H9 (cell line): ENCODE measurements around the gene IP6K3. TPM values are rescaled to one million over a fixed set of nuclear protein-coding genes. Genes with fewer than 3 reads are reported as not detected.
A peak's percentile ranks its signal among the peaks of the same experiment; 100 is the strongest.

ENCODE experiments used
- DNase-seq: peaks from one replicate; pipeline ENCODE4 v3.0.0-alpha.2; 2017
- H2AFZ ChIP-seq: one replicate; pipeline ENCODE4 v1.6.1; 2013; ENCODE audit warnings: mild to moderate bottlenecking, low read length, control low read depth, moderate library complexity
- H2AK5ac ChIP-seq: 2 replicates; pipeline ENCODE4 v1.6.1; 2013; ENCODE audit warnings: low read length, control low read depth, mixed read lengths; ENCODE audit not compliant: insufficient read length
- H2BK120ac ChIP-seq: one replicate; pipeline ENCODE4 v1.6.1; 2013; ENCODE audit warnings: low read depth, mild to moderate bottlenecking, low read length, control low read depth, inconsistent platforms; ENCODE audit not compliant: poor library complexity, severe bottlenecking
- H2BK12ac ChIP-seq: 2 replicates; pipeline ENCODE4 v1.6.1; 2013; ENCODE audit warnings: low read length, control low read depth, mixed read lengths, low read depth; ENCODE audit not compliant: insufficient read length
- H2BK15ac ChIP-seq: 2 replicates; pipeline ENCODE4 v1.6.1; 2013; ENCODE audit warnings: low read depth, low read length, control low read depth
- H2BK20ac ChIP-seq: one replicate; pipeline ENCODE4 v1.6.1; 2013; ENCODE audit warnings: low read depth, mild to moderate bottlenecking, low read length, control low read depth, inconsistent platforms; ENCODE audit not compliant: poor library complexity, severe bottlenecking
- H2BK5ac ChIP-seq: 2 replicates; pipeline ENCODE4 v1.6.1; 2013; ENCODE audit warnings: low read length, control low read depth, mixed read lengths; ENCODE audit not compliant: insufficient read length
- H3K14ac ChIP-seq: 2 replicates; pipeline ENCODE4 v1.6.1; 2013; ENCODE audit warnings: low read length, control low read depth; ENCODE audit not compliant: insufficient read depth
- H3K18ac ChIP-seq: 2 replicates; pipeline ENCODE4 v1.6.1; 2013; ENCODE audit warnings: low read depth, mild to moderate bottlenecking, mixed read lengths, low read length, control low read depth; ENCODE audit not compliant: insufficient read length
- H3K23ac ChIP-seq: 2 replicates; pipeline ENCODE4 v1.6.1; 2013; ENCODE audit warnings: low read length, control low read depth, mixed read lengths, low read depth; ENCODE audit not compliant: insufficient read length
- H3K23me2 ChIP-seq: 2 replicates; pipeline ENCODE4 v1.6.1; 2013; ENCODE audit warnings: low read depth, mild to moderate bottlenecking, mixed read lengths, low read length, control low read depth; ENCODE audit not compliant: insufficient read length, poor library complexity, severe bottlenecking
- H3K27ac ChIP-seq: 2 replicates; pipeline ENCODE4 v1.5.1; 2013; ENCODE audit warnings: low read length, control low read depth, mixed read lengths, low read depth; ENCODE audit not compliant: insufficient read length
- H3K27me3 ChIP-seq: 2 replicates; pipeline ENCODE4 v1.6.1; 2013; ENCODE audit warnings: low read length, control low read depth, inconsistent platforms; ENCODE audit not compliant: insufficient read depth
- H3K4ac ChIP-seq: 2 replicates; pipeline ENCODE4 v1.6.1; 2013; ENCODE audit warnings: low read depth, mild to moderate bottlenecking, control low read depth, inconsistent platforms, low read length, moderate library complexity
- H3K4me1 ChIP-seq: 2 replicates; pipeline ENCODE4 v1.6.1; 2013; ENCODE audit warnings: low read length, control low read depth, inconsistent platforms; ENCODE audit not compliant: insufficient read depth
- H3K4me2 ChIP-seq: 2 replicates; pipeline ENCODE4 v1.6.1; 2013; ENCODE audit warnings: low read length, control low read depth, mixed read lengths; ENCODE audit not compliant: insufficient read length, insufficient read depth
- H3K56ac ChIP-seq: 2 replicates; pipeline ENCODE4 v1.6.1; 2013; ENCODE audit warnings: low read depth, mild to moderate bottlenecking, mixed read lengths, low read length, control low read depth; ENCODE audit not compliant: insufficient read length
- H3K79me1 ChIP-seq: 2 replicates; pipeline ENCODE4 v1.6.1; 2013; ENCODE audit warnings: low read depth, mild to moderate bottlenecking, moderate library complexity, low read length, control low read depth, inconsistent platforms; ENCODE audit not compliant: insufficient read depth, poor library complexity, severe bottlenecking
- H3K79me2 ChIP-seq: 2 replicates; pipeline ENCODE4 v1.6.1; 2013; ENCODE audit warnings: low read length, control low read depth, inconsistent platforms; ENCODE audit not compliant: insufficient read depth
- H3K9ac ChIP-seq: 2 replicates; pipeline ENCODE4 v1.6.1; 2013; ENCODE audit warnings: low read length, control low read depth, mixed read lengths; ENCODE audit not compliant: insufficient read length; ENCODE audit errors: extremely low read depth
- H3K9me3 ChIP-seq: one replicate; pipeline ENCODE4 v1.6.1; 2013; ENCODE audit warnings: low read depth, low read length, inconsistent platforms; ENCODE audit not compliant: control insufficient read depth
- H3T11ph ChIP-seq: one replicate; pipeline ENCODE4 v1.6.1; 2013; ENCODE audit warnings: mild to moderate bottlenecking, low read length, control low read depth, inconsistent platforms
- H4K20me1 ChIP-seq: one replicate; pipeline ENCODE4 v1.6.1; 2013; ENCODE audit not compliant: control insufficient read depth, insufficient read length, insufficient read depth
- H4K5ac ChIP-seq: 2 replicates; pipeline ENCODE4 v1.6.1; 2013; ENCODE audit warnings: low read depth, mild to moderate bottlenecking, mixed read lengths, low read length, control low read depth; ENCODE audit not compliant: insufficient read length
- H4K8ac ChIP-seq: replicated peaks from 2 replicates; pipeline ENCODE4 v1.6.1; 2013; ENCODE audit warnings: low read length, control low read depth, mixed read lengths, low read depth; ENCODE audit not compliant: insufficient read length
- H4K91ac ChIP-seq: 2 replicates; pipeline ENCODE4 v1.6.1; 2013; ENCODE audit warnings: low read depth, mild to moderate bottlenecking, moderate library complexity, mixed read lengths, low read length, control low read depth; ENCODE audit not compliant: insufficient read length
- H3K27ac Mint-ChIP-seq, 3 experiments: 2 replicates in 2 of 3; 3 replicates in 1 of 3; pipeline ENCODE4 v1.8.0; 2020 to 2021; ENCODE audit warnings: mixed read lengths in 3 of 3, mild to moderate bottlenecking in 1 of 3, moderate library complexity in 1 of 3
- H3K27me3 Mint-ChIP-seq: 2 replicates; pipeline ENCODE4 v1.8.0; 2021; ENCODE audit warnings: low read depth, mild to moderate bottlenecking, moderate library complexity, mixed read lengths
- H3K36me3 Mint-ChIP-seq, 3 experiments: 2 replicates in 2 of 3; 3 replicates in 1 of 3; pipeline ENCODE4 v1.8.0; 2020 to 2021; ENCODE audit warnings: low read depth in 3 of 3, mixed read lengths in 3 of 3; ENCODE audit not compliant: insufficient read depth in 1 of 3
- H3K4me1 Mint-ChIP-seq, 2 experiments: 2 replicates each; pipeline ENCODE4 v1.8.0; 2020; ENCODE audit warnings: mixed read lengths in 2 of 2
- H3K4me3 Mint-ChIP-seq, 2 experiments: 2 replicates in 1 of 2; 3 replicates in 1 of 2; pipeline ENCODE4 v1.8.0; 2020 to 2021; ENCODE audit warnings: mild to moderate bottlenecking in 2 of 2, mixed read lengths in 2 of 2, moderate library complexity in 1 of 2
- H3K9me3 Mint-ChIP-seq, 2 experiments: 2 replicates in 1 of 2; 3 replicates in 1 of 2; pipeline ENCODE4 v1.8.0; 2020; ENCODE audit warnings: mild to moderate bottlenecking in 2 of 2, mixed read lengths in 2 of 2, moderate library complexity in 1 of 2
- WGBS: extraction: QIAGEN DNeasy Blood & Tissue Kit; methylation state at CpG from one replicate; pipeline ENCODE4 v1.1.7; 2013; ENCODE audit warnings: missing lambda C conversion rate, low lambda C conversion rate, mixed read lengths; ENCODE audit not compliant: insufficient read length; ENCODE audit errors: extremely low coverage; 5-methylcytosine and 5-hydroxymethylcytosine counted together
- total RNA-seq: library from RNA; stranded (reverse); gene quantifications from 2 replicates; pipeline ENCODE4 v1.2.1, GENCODE V29; 2021
- TF ChIP-seq, protein P1 (sequence below): fragments of 200-600 bp; sonication (generic); conservative IDR thresholded peaks from 3 replicates; pipeline ENCODE4 v1.8.0; 2021; ENCODE audit warnings: antibody characterized with exemption, mild to moderate bottlenecking

The IP6K3 gene
- total RNA-seq, 1 experiment from 2014 or later = 0.46 TPM

DNA sequence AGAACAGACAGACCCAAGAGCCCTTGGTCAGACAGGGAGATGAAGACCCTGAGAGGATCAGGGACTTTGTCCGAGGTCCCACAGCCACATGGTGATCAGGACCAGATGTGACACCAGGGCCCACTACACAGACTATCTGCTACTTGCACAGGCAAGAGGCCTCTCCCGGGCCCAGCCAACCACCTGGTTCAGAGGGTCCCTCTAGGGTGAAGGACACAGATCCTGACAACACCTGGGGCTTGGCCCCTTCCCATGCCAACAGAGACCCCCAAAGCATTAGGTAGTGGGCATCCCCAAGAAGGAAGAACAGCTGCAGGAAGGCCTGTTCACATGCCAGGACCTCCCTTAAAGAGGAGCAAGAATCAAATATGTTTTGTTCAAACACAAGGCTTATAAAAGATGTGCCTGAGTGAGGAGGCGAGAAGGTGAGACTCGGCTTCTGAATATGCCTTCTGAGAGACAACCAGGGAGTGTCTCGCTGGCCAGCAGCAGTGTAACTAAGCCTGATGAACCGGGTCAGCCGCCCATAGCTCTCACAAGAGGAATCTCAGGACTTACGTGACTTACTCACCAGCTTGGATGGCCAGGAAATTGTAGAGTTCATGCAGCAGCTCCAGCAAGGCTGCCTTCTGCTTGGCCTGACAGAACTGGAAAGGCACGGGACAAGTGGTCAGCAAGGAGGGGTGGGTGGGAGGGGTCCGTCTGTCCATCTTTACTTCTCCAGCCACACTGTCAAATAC lies 37.2 kb upstream of the IP6K3 start:
- Histone ChIP-seq H2BK15ac (no peak overlapping the region), H3K23me2 (peaks cover 8% of the 10 kb centered on the region), H3K23ac (no peak overlapping the region), H3K18ac (no peak overlapping the region), H4K8ac (no peak overlapping the region), H4K91ac (no peak overlapping the region), H3K14ac (no peak overlapping the region), H3T11ph (no peak overlapping the region), H3K56ac (no peak overlapping the region), H2BK20ac (no peak overlapping the region), H2AFZ (no peak overlapping the region), H3K4me2 (no peak overlapping the region), H3K4ac (no peak overlapping the region), H3K27me3 (no peaks in the 10 kb centered on the region), H3K9ac (no peak overlapping the region), H2BK12ac (no peak overlapping the region), H4K20me1 (no peaks in the 10 kb centered on the region), H3K79me1 (peaks cover 3% of the 10 kb centered on the region), H3K27ac (no peak overlapping the region), H4K5ac (no peak overlapping the region), H3K4me1 (peaks cover 34% of the 10 kb centered on the region; the same call in 1 of the 2 replicates), H3K9me3 (no peaks in the 10 kb centered on the region), H3K79me2 (peaks cover 9% of the 10 kb centered on the region; the same call in 1 of the 2 replicates), H2AK5ac (peak overlapping the region; percentile 22), H2BK5ac (no peak overlapping the region), H2BK120ac (no peak overlapping the region)
- H3K36me3 Mint-ChIP-seq = peaks cover 28 to 67% (median 63%) of the 10 kb centered on the region in 3 experiments
- TF ChIP-seq, protein P1, sequence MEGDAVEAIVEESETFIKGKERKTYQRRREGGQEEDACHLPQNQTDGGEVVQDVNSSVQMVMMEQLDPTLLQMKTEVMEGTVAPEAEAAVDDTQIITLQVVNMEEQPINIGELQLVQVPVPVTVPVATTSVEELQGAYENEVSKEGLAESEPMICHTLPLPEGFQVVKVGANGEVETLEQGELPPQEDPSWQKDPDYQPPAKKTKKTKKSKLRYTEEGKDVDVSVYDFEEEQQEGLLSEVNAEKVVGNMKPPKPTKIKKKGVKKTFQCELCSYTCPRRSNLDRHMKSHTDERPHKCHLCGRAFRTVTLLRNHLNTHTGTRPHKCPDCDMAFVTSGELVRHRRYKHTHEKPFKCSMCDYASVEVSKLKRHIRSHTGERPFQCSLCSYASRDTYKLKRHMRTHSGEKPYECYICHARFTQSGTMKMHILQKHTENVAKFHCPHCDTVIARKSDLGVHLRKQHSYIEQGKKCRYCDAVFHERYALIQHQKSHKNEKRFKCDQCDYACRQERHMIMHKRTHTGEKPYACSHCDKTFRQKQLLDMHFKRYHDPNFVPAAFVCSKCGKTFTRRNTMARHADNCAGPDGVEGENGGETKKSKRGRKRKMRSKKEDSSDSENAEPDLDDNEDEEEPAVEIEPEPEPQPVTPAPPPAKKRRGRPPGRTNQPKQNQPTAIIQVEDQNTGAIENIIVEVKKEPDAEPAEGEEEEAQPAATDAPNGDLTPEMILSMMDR = no peak
- no peak overlapping the region for H3K4me3 Mint-ChIP-seq
- no CpG with 5 or more reads among the region's 10 CpGs for WGBS
- no peaks in the 10 kb centered on the region for H3K27me3 Mint-ChIP-seq
- H3K9me3 Mint-ChIP-seq = no peaks in the 10 kb centered on the region
- peaks cover 74 to 75% of the 10 kb centered on the region in 2 experiments for H3K4me1 Mint-ChIP-seq
- DNase-seq = no peak
- H3K27ac Mint-ChIP-seq = peak overlapping the region in 1 of 3 experiments; percentile 34; a peak in 3 of 7 replicates
